Measurements from ENCODE around the gene SPTB.

- TF ChIP-seq POLR2AphosphoS5 (IDR thresholded peaks at IDR 0.05), result no peak
- TF ChIP-seq EP300 (IDR thresholded peaks at IDR 0.05), result no peak
Measured at GRCh38 chr14:64868841-64869240, 10.9 kb downstream of the SPTB start.

Data from sigmoid colon (tissue), 4 donors.